IMR-90 (cell line): ENCODE results near the gene PPP1R14C. TPM values are rescaled to one million over a fixed set of nuclear protein-coding genes. Genes with fewer than 3 reads are reported as not detected.

Source experiments
- ATAC-seq: fragments of 200-7000 bp; cut with Tn5 transposase; 2 replicates; pipeline ENCODE4 v1.9.1; 2020; ENCODE audit warnings: low read depth, mild to moderate bottlenecking, moderate library complexity
- BruUV-seq: library from RNA; stranded (reverse); fragments of 400-500 nt; replicated peaks from 2 replicates; lab custom pipeline; 2021; lab: Mats Ljungman, UMichigan
- CTCF ChIA-PET: fragments of 300-600 bp; formaldehyde crosslinking; extraction: SDS; loops from one replicate; lab custom pipeline; 2021; ENCODE audit warnings: antibody characterized with exemption; lab: Yijun Ruan, JAX
- POLR2A ChIA-PET: fragments of 300-600 bp; sonication (Branson Sonifier 250); formaldehyde crosslinking; loops from one replicate; lab custom pipeline; 2022; ENCODE audit warnings: antibody characterized with exemption; ENCODE audit not compliant: unreplicated experiment; lab: Charles Lee
- DNase-seq: peaks from one replicate; pipeline ENCODE4 v3.0.0; 2013
- H2AFZ ChIP-seq: replicated peaks from 2 replicates; pipeline ENCODE3; 2013; ENCODE audit warnings: low read length, mild to moderate bottlenecking; ENCODE audit not compliant: poor library complexity
- H2AK5ac ChIP-seq: 2 replicates; pipeline ENCODE4 v1.6.1; 2013; ENCODE audit warnings: low read depth, low read length, inconsistent platforms
- H2AK9ac ChIP-seq: replicated peaks from 2 replicates; pipeline ENCODE3; 2013; ENCODE audit warnings: mild to moderate bottlenecking, low read depth, low read length, moderate library complexity; ENCODE audit not compliant: poor library complexity
- H2BK120ac ChIP-seq: 2 replicates; pipeline ENCODE4 v1.6.1; 2013; ENCODE audit warnings: low read depth, low read length, inconsistent platforms
- H2BK15ac ChIP-seq: 3 replicates; pipeline ENCODE4 v1.6.1; 2013; ENCODE audit warnings: low read depth, low read length, inconsistent platforms
- H2BK20ac ChIP-seq: 2 replicates; pipeline ENCODE4 v1.6.1; 2013; ENCODE audit warnings: low read depth, mild to moderate bottlenecking, inconsistent platforms, low read length, moderate library complexity
- H2BK5ac ChIP-seq: 2 replicates; pipeline ENCODE4 v1.6.1; 2013; ENCODE audit warnings: mild to moderate bottlenecking, low read depth, low read length, inconsistent platforms; ENCODE audit not compliant: poor library complexity, severe bottlenecking
- H3K14ac ChIP-seq: replicated peaks from 2 replicates; pipeline ENCODE4 v1.6.1; 2013; ENCODE audit warnings: low read depth, low read length, inconsistent platforms
- H3K18ac ChIP-seq: 2 replicates; pipeline ENCODE4 v1.6.1; 2013; ENCODE audit warnings: low read depth, low read length, control low read depth
- H3K23ac ChIP-seq: 2 replicates; pipeline ENCODE4 v1.6.1; 2013; ENCODE audit warnings: low read depth, low read length, inconsistent platforms
- H3K27ac ChIP-seq: 2 replicates; pipeline ENCODE4 v1.5.1; 2013; ENCODE audit warnings: mild to moderate bottlenecking, control low read depth, low read length; ENCODE audit not compliant: insufficient read depth
- H3K27me3 ChIP-seq: 2 replicates; pipeline ENCODE4 v1.6.1; 2013; ENCODE audit warnings: low read length; ENCODE audit not compliant: control insufficient read depth, insufficient read depth
- H3K36me3 ChIP-seq: 2 replicates; pipeline ENCODE4 v1.6.1; 2013; ENCODE audit warnings: low read length, mixed read lengths; ENCODE audit not compliant: control insufficient read depth, insufficient read depth
- H3K4ac ChIP-seq: 2 replicates; pipeline ENCODE4 v1.6.1; 2013; ENCODE audit warnings: low read depth, low read length, inconsistent platforms
- H3K4me1 ChIP-seq: 2 replicates; pipeline ENCODE4 v1.6.1; 2013; ENCODE audit warnings: low read length, mixed read lengths; ENCODE audit not compliant: control insufficient read depth, insufficient read depth
- H3K4me2 ChIP-seq: 2 replicates; pipeline ENCODE4 v1.6.1; 2013; ENCODE audit warnings: low read depth, mild to moderate bottlenecking, control low read depth, low read length, moderate library complexity
- H3K4me3 ChIP-seq: 2 replicates; pipeline ENCODE4 v1.5.1; 2013; ENCODE audit warnings: low read depth, mild to moderate bottlenecking, control low read depth, low read length, moderate library complexity; ENCODE audit not compliant: insufficient read depth
- H3K56ac ChIP-seq: 2 replicates; pipeline ENCODE4 v1.6.1; 2013; ENCODE audit warnings: low read length, inconsistent platforms; ENCODE audit not compliant: insufficient read depth; ENCODE audit errors: extremely low read depth
- H3K79me1 ChIP-seq, 2 experiments: 2 replicates each; pipeline ENCODE4 v1.6.1; 2013; ENCODE audit warnings: low read length in 2 of 2, inconsistent platforms in 1 of 2, low read depth in 1 of 2
- H3K9ac ChIP-seq: 2 replicates; pipeline ENCODE4 v1.6.1; 2013; ENCODE audit warnings: low read depth, low read length, control low read depth
- H3K9me1 ChIP-seq: 2 replicates; pipeline ENCODE4 v1.6.1; 2013; ENCODE audit warnings: low read length, inconsistent platforms; ENCODE audit not compliant: insufficient read depth
- H3K9me3 ChIP-seq: 2 replicates; pipeline ENCODE4 v1.6.1; 2013; ENCODE audit warnings: low read length; ENCODE audit not compliant: control insufficient read depth, insufficient read depth
- H4K20me1 ChIP-seq: 2 replicates; pipeline ENCODE4 v1.6.1; 2013; ENCODE audit warnings: low read length, inconsistent platforms; ENCODE audit not compliant: insufficient read depth
- H4K5ac ChIP-seq: 2 replicates; pipeline ENCODE4 v1.6.1; 2013; ENCODE audit warnings: mild to moderate bottlenecking, low read depth, low read length, control low read depth
- H4K8ac ChIP-seq, 2 experiments: 2 replicates each; pipeline ENCODE4 v1.6.1; 2013; ENCODE audit warnings: low read depth in 2 of 2, low read length in 2 of 2, control low read depth in 1 of 2, inconsistent platforms in 1 of 2
- H4K91ac ChIP-seq: 2 replicates; pipeline ENCODE4 v1.6.1; 2013; ENCODE audit warnings: low read depth, low read length, inconsistent platforms; ENCODE audit not compliant: insufficient read depth
- CEBPB ChIP-seq: IDR thresholded peaks from 2 replicates; pipeline ENCODE4 v1.6.1; 2012; ENCODE audit warnings: low read depth, low read length, improper control_type of control experiment
- CHD1 ChIP-seq: IDR thresholded peaks from 2 replicates; pipeline ENCODE4 v1.6.1; 2012; ENCODE audit warnings: low read depth, low read length, improper control_type of control experiment
- FOS ChIP-seq: fragments of 150-350 bp; IDR thresholded peaks from 2 replicates; pipeline ENCODE4 v1.6.1; 2016; ENCODE audit warnings: low read depth, low read length
- MAFK ChIP-seq: IDR thresholded peaks from 2 replicates; pipeline ENCODE4 v1.6.1; 2012; ENCODE audit warnings: low read depth, low read length, improper control_type of control experiment
- MAZ ChIP-seq: IDR thresholded peaks from 2 replicates; pipeline ENCODE4 v1.6.1; 2012; ENCODE audit warnings: low read depth, mild to moderate bottlenecking, low read length, improper control_type of control experiment, moderate library complexity, borderline replicate concordance
- MXI1 ChIP-seq: IDR thresholded peaks from 2 replicates; pipeline ENCODE4 v1.6.1; 2012; ENCODE audit warnings: low read depth, mild to moderate bottlenecking, low read length, moderate library complexity, borderline replicate concordance
- NFE2L2 ChIP-seq: fragments of 150-350 bp; IDR thresholded peaks from 2 replicates; pipeline ENCODE4 v1.6.1; 2016; ENCODE audit warnings: low read depth, mild to moderate bottlenecking, low read length
- POLR2A ChIP-seq: IDR thresholded peaks from 2 replicates; pipeline ENCODE4 v1.6.1; 2012; ENCODE audit warnings: mild to moderate bottlenecking, low read depth, low read length
- RAD21 ChIP-seq: IDR thresholded peaks from 2 replicates; pipeline ENCODE4 v1.6.1; 2012; ENCODE audit warnings: low read length, improper control_type of control experiment
- RFX5 ChIP-seq: IDR thresholded peaks from 2 replicates; pipeline ENCODE4 v1.8.0; 2012; ENCODE audit warnings: low read depth, mild to moderate bottlenecking, low read length, moderate library complexity
- SMC3 ChIP-seq: fragments of 150-350 bp; IDR thresholded peaks from 2 replicates; pipeline ENCODE4 v1.6.1; 2016; ENCODE audit warnings: low read depth, mild to moderate bottlenecking, antibody characterized with exemption, low read length, moderate library complexity
- WGBS, 2 experiments: methylation state at CpG; one replicate each; pipeline versions ENCODE4 v1.1.5 to v1.1.7; 2013; ENCODE audit warnings: missing lambda C conversion rate in 2 of 2; ENCODE audit not compliant: insufficient read length in 1 of 2; ENCODE audit errors: extremely low coverage in 2 of 2; 5-methylcytosine and 5-hydroxymethylcytosine counted together
- dilution Hi-C: fragments of 300-500 bp; cut with HindIII; formaldehyde crosslinking; loops from one replicate; pipeline ENCODE4 v1.14.3; 2018; ENCODE audit warnings: low sequenced_read_pairs; ENCODE audit not compliant: unreplicated experiment
- in situ Hi-C: fragments of 300-500 bp; cut with MboI; formaldehyde crosslinking; loops from 3 replicates; pipeline ENCODE4 v1.14.3; 2019; ENCODE audit warnings: low sequenced_read_pairs, inconsistent platforms, mixed read lengths
- intact Hi-C: fragments of 100-400 bp; cut with micrococcal nuclease; formaldehyde crosslinking; loops from 2 replicates; pipeline ENCODE4 v1.10.0; 2022
- polyA plus RNA-seq, 3 experiments: library from polyadenylated mRNA; depleted of rRNA; stranded (reverse); fragments of >200 nt; gene quantifications; 2 replicates each; pipeline ENCODE4 v1.2.3, GENCODE V29; 2012; ENCODE audit warnings: low replicate concordance in 1 of 3
- total RNA-seq: library from RNA; depleted of rRNA; stranded (reverse); fragments of >200 nt; gene quantifications from 2 replicates; pipeline ENCODE4 v1.2.3, GENCODE V29; 2012
- TF ChIP-seq, protein P1 (sequence below): fragments of 150-350 bp; IDR thresholded peaks from 2 replicates; pipeline ENCODE4 v1.6.1; 2016; ENCODE audit warnings: low read depth, mild to moderate bottlenecking, low read length, moderate library complexity, borderline replicate concordance
- TF ChIP-seq, protein P2 (sequence below): fragments of 150-350 bp; IDR thresholded peaks from 2 replicates; pipeline ENCODE4 v1.6.1; 2017; ENCODE audit warnings: mild to moderate bottlenecking, antibody characterized with exemption, low read length, low read depth

Gene PPP1R14C
- total and polyA plus RNA-seq, 2 of the 4 experiments (the other 2 are of a cell fraction), result not detected

DNA sequence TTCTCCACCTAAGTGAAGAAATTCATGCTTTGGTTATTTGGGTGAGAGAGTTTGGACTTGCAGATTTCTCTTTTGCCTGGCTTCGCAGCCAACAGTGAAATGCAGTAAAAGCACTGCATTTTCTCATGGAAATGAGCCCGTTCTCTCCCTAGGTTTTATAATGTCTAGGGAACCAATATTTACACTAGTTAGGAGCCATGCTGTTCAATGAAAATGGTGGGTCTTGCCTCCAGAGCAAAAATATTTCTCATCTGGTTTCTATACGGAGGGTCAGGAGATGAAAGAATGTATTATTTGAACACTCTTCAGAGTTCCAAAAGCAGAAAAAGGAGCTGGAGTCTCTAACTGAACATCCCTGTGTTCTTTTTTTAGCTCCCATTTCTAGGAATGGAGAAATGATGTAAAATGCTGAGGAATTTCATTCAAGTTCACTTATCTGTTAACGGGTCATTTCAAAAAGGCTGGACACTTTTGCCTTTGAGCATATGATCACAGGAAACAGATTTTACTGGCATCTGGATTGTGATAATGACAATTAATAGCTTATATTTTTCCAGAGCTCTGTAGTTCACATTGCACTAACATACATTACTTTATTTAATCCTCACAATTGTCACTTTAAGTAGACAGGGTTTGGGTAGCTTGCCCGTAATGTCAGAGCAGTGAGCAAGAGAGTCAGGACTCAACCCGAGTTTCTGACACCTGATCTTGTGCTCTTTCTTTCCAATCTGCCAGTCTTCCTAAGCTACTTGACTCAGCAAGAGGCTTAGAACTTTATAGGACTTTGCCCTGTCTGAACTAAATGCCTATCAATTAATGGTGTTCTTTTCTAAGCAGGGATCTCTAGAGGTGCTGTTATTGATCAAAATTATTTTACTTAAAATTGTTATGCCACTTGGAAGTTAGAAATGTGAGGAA lies 78.0 kb downstream of the PPP1R14C start:
- Histone ChIP-seq H3K18ac (no peak overlapping the region), H3K9me1 (no peaks in the 10 kb centered on the region), H3K9ac (no peak overlapping the region), H3K14ac (no peak overlapping the region), H4K5ac (no peak overlapping the region), H2BK120ac (no peak overlapping the region), H4K91ac (no peak overlapping the region), H3K23ac (no peak overlapping the region), H3K4me2 (no peak overlapping the region), H3K56ac (no peak overlapping the region), H3K79me1 (no peaks in the 10 kb centered on the region), H2BK5ac (no peak overlapping the region), H3K36me3 (no peaks in the 10 kb centered on the region), H3K27ac (no peak overlapping the region), H2BK20ac (no peak overlapping the region), H3K9me3 (no peaks in the 10 kb centered on the region), H2AK5ac (no peak overlapping the region), H3K4ac (no peak overlapping the region), H2BK15ac (no peak overlapping the region), H3K27me3 (no peaks in the 10 kb centered on the region; the same call in 1 of the 2 replicates), H3K4me1 (no peaks in the 10 kb centered on the region), H2AFZ (no peak overlapping the region), H2AK9ac (no peak overlapping the region), H4K8ac (no peak overlapping the region), H4K20me1 (no peaks in the 10 kb centered on the region), H3K4me3 (no peak overlapping the region)
- BruUV-seq, result no TSS peak
- WGBS, 2 experiments, result no CpG with 5 or more reads among the region's 6 CpGs
- intact Hi-C loops (no loop called here), in situ Hi-C loops (no loop called here), dilution Hi-C loops (no loop called here)
- ATAC-seq, result no peak
- POLR2A ChIA-PET, result no interaction called here
- DNase-seq, result no peak
- TF ChIP-seq, protein P1, sequence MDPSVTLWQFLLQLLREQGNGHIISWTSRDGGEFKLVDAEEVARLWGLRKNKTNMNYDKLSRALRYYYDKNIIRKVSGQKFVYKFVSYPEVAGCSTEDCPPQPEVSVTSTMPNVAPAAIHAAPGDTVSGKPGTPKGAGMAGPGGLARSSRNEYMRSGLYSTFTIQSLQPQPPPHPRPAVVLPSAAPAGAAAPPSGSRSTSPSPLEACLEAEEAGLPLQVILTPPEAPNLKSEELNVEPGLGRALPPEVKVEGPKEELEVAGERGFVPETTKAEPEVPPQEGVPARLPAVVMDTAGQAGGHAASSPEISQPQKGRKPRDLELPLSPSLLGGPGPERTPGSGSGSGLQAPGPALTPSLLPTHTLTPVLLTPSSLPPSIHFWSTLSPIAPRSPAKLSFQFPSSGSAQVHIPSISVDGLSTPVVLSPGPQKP, result no peak
- TF ChIP-seq, protein P2, sequence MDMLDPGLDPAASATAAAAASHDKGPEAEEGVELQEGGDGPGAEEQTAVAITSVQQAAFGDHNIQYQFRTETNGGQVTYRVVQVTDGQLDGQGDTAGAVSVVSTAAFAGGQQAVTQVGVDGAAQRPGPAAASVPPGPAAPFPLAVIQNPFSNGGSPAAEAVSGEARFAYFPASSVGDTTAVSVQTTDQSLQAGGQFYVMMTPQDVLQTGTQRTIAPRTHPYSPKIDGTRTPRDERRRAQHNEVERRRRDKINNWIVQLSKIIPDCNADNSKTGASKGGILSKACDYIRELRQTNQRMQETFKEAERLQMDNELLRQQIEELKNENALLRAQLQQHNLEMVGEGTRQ, result no peak
- TF ChIP-seq SMC3 (no peak), MAZ (no peak), RFX5 (no peak), FOS (no peak), NFE2L2 (no peak), MAFK (no peak), CEBPB (no peak), RAD21 (no peak), CHD1 (no peak), MXI1 (no peak), POLR2A (no peak)
- CTCF ChIA-PET, result no interaction called here
